GM18868 (cell line): Measurements from ENCODE around the gene UCHL5.
"Not testable (repeated sequence)": the region's sequence is repeated elsewhere in the genome, so short reads cannot be mapped to it uniquely, and the experiment has no call there.

Source experiments
- ATAC-seq: cut with Tn5 transposase; IDR thresholded peaks from one replicate; pipeline ENCODE4 v1.9.1; 2021; ENCODE audit warnings: mild to moderate bottlenecking, moderate library complexity; ENCODE audit not compliant: unreplicated experiment

UCHL5 gene

GRCh38 chr1:193013005-193013404, 46.2 kb downstream of the UCHL5 start:
- no peak for ATAC-seq

GRCh38 chr1:193011406-193011805, 47.8 kb downstream of the UCHL5 start:
- no peak for ATAC-seq

DNA sequence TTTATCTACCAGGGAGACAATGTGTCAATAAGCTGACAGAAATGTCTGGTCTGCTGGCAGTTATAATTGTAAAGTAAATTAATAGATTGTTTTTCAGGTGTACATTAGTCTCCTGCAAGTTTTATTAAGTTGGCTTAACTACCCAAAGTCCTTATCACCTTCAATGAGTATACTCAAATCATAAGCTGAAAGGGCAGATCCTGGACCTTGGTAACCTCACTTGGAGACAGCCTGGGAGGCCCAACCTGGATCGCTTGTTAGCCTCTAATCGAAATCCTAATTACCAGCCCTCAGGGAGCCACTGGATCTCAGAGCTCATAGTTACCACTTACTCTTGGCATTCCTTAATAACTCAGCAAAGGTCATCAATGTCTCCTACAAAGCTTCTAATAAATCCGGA, 49.7 kb downstream of the UCHL5 start:
- ATAC-seq: no peak

DNA sequence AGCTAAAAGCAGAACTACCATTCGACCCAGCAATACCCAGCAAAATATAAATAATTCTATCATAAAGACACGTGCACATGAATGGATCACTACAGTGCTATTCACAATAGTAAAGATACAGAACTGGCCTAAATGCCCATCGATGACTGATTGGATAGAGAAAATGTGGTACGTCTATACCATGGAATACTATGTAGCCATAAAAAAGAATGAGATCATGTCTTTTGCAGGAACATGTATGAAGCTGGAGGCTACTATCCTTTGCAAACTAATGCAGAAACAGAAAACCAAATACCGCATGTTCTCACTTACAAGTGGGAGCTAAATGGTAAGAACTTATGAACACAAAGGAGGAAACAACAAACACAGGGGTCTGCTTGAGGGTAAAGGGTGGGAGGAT, 53.4 kb downstream of the UCHL5 start:
- no peak for ATAC-seq

DNA sequence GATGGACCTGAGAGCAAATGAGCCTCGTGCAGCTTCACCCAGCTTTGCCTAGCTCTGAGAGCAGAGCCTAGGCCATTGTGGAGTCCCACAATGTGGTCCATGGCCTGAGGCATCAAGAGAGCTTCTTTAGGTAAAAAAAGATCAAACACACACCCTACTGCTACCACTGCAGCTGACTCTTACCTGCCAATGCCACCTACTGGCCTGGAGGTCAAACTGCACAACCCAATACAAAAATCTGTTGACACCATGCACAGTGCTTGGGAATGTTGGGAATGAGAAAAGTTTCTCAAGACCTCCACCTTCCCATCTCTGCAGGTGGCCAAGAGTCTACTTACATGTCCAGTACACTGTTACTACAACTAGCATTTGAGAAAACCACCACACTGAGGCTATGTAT, 60.6 kb downstream of the UCHL5 start:
- no peak for ATAC-seq

GRCh38 chr1:192994141-192994540, 65.0 kb downstream of the UCHL5 start:
- no peak for ATAC-seq

- no peak for ATAC-seq
Measured at GRCh38 chr1:192993426-192994085, 65.6 kb downstream of the UCHL5 start.

GRCh38 chr1:192986748-192987334, 72.3 kb downstream of the UCHL5 start:
- not testable (repeated sequence) for ATAC-seq

DNA sequence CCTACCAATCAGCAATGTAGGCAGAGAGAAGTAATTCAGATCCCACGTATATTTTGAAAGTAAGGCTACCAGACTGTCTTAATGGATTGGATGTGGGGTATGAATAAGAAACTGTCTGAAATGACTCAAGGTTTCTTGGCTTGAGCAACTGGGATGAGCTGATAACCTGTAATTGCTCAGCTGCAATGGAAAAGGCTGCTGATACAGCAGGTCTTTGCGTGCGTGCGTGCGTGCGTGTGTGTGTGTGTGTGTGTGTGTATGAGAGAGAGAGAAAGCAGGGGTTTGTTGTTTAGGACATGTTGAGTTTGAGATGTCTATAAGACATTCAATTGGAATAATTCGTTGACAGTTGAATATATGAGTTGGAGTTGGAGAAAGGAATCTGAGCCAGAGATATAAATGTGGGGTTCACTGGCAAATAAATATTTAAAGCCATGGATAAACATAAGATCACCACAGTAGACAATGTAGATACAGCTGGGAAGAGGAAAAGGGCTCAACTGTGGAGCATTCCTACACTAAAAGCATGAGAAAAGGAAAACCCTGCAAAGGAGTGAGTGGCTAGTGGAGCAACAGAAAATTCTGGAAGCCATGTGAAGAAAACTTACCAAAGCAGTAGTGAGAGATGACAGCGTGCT, 72.9 kb downstream of the UCHL5 start:
- no peak for ATAC-seq

DNA sequence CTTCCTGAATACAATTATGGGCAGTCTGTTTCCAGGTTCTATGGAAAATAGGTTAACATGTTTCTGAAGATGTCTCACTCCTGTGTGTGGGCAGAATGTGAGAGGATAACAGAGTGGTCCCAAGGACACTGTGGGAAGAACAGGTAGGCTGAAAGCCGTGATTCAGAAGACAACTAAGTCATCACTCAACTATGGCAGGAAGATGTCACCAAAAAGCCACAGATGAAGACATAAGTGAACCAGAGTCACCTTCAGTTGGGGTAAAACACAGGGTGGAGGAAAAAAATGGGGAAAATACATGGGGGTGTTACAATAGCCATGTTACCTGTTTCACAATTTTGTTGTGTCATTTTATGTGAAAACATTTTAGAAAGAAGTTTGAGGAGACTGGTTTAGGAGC, 75.1 kb downstream of the UCHL5 start:
- peak; percentile 35 for ATAC-seq

GRCh38 chr1:192983349-192983980, 75.7 kb downstream of the UCHL5 start:
- ATAC-seq: peak; percentile 94

GRCh38 chr1:192980856-192981255, 78.3 kb downstream of the UCHL5 start:
- no peak for ATAC-seq

- ATAC-seq: not testable (repeated sequence)
Measured at GRCh38 chr1:192980334-192980733, 78.8 kb downstream of the UCHL5 start.

DNA sequence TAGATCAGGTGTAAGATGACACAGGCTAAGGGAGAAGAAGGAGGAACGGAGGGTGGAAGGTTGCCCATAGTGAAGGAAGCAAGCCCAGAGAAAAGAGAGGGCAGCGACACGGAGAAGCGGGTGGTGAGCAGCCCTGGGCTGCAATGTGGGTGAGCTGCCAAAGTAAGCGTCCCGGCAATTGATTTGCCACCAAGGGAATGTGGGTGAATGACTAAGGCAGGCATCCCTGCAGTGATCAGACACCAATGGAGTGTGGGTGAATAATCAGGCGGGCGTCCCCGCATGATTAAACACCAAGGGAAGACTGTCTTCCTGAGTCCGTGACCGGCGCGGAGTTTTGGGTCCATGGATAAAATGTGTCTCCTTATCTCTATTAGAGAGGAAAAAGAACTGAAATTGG, 79.6 kb downstream of the UCHL5 start:
- ATAC-seq: no peak

DNA sequence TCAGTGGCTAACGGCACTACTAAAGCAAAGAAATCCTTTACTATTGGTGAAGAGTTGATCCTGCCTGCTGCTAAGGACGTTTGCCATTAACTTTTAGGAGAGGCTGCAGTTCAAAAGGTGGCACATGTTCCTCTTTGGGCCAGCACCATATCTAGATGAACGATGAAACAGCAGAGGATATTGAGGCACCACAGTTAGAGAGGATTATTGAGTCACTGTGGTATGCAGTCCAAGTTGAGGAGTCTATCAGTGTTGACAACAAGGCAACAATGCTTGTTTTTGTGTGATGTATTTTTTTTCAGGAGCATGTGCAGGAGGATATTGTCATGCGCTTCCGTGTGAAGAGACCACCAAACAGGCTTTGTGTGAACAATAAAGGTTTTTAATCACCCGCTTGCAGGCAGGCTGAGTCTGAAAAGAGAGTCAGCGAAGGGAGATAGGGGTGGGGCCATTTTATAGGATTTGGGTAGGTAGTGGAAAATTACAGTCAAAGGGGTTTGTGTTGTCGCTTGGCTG, 80.9 kb downstream of the UCHL5 start:
- ATAC-seq: no peak

DNA sequence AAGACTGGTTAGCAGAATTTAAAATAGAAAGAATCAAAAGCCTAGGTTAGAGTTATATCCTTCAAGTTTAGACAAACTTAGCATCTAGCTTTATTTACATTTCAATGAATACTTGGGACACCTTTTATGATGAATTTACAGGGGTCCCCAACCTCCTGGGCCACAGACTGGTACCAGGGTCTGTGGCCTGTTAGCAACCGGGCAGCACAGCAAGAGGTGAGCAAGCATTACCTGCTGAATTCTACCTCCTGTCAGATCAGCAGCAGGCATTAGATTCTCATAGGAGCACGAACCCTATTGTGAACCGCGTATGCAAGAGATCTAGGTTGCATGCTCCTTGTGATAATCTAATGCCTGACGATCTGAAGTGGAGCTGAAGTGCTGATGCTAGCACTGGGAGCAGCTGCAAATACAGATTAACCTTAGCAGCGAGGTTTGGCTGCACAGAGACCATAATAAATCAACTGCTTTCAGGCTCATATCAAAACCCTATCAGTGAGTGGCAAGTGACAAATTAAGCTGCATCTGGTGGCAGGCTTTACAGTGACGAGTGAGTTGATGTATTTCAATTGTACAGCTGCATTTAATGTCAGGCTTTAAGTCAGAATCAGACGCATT, 82.0 kb downstream of the UCHL5 start:
- ATAC-seq: no peak

GRCh38 chr1:192976576-192976975, 82.6 kb downstream of the UCHL5 start:
- ATAC-seq: no peak

GRCh38 chr1:192974701-192975100, 84.5 kb downstream of the UCHL5 start:
- no peak for ATAC-seq

DNA sequence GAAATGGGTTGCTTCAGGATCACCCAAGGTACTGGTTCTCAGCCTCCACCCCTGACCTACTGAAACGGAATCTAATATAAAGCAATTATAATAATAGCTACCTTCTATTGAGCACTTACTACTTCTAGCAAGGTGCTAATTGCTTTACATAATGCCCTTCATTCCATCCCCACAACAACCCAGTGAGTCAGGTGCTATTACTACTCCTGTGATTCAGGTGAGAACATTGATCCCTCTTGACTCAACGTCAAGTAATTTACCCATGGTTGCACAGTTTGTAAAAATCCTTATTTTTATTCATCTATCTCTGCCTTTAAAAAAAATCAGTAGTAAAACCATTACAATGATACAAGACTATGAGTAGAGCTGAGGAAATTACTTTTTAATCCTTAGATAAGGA, 85.2 kb downstream of the UCHL5 start:
- ATAC-seq: no peak

- ATAC-seq: no peak
Measured at GRCh38 chr1:192973202-192973601, 86.0 kb downstream of the UCHL5 start.

- no peak for ATAC-seq
Measured at GRCh38 chr1:192969091-192969490, 90.1 kb downstream of the UCHL5 start.
